ENCODE data around the gene EXOSC10.

DNA sequence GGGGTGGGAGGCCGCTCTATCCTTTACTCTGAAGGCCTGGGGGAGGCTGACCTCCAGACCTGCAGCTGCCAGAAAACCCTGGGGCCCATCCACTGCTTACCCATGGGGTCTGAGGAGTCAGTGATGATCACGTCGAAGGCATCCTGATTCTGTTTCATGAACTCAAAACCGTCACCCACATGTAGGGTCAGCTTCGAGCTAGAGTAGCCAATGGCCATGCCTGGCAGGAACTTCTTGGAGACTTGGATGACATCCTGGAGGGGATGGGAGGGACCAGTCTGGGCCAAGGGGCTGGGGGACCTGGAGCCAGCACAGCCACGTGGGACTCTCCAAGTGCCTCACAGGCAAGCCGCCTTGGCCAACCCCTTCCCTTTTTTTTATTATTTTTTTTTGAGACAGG, 43.2 kb downstream of the EXOSC10 start:
- TF ChIP-seq, protein P1, sequence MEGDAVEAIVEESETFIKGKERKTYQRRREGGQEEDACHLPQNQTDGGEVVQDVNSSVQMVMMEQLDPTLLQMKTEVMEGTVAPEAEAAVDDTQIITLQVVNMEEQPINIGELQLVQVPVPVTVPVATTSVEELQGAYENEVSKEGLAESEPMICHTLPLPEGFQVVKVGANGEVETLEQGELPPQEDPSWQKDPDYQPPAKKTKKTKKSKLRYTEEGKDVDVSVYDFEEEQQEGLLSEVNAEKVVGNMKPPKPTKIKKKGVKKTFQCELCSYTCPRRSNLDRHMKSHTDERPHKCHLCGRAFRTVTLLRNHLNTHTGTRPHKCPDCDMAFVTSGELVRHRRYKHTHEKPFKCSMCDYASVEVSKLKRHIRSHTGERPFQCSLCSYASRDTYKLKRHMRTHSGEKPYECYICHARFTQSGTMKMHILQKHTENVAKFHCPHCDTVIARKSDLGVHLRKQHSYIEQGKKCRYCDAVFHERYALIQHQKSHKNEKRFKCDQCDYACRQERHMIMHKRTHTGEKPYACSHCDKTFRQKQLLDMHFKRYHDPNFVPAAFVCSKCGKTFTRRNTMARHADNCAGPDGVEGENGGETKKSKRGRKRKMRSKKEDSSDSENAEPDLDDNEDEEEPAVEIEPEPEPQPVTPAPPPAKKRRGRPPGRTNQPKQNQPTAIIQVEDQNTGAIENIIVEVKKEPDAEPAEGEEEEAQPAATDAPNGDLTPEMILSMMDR (conservative IDR thresholded peaks at IDR 0.05; ENCODE audit: low read depth in 2 of 2), result no peak
- TF ChIP-seq EZH2phosphoT487 (IDR thresholded peaks at IDR 0.05; ENCODE audit: unreplicated experiment) (no peak), POLR2AphosphoS5 (IDR thresholded peaks at IDR 0.05; ENCODE audit: low read depth) (no peak), EZH2 (IDR thresholded peaks at IDR 0.05; ENCODE audit: low read depth, unreplicated experiment) (no peak), ZNF114 (CRISPR knock-in tag; IDR thresholded peaks at IDR 0.05) (no peak)
- TF ChIP-seq, protein P2, sequence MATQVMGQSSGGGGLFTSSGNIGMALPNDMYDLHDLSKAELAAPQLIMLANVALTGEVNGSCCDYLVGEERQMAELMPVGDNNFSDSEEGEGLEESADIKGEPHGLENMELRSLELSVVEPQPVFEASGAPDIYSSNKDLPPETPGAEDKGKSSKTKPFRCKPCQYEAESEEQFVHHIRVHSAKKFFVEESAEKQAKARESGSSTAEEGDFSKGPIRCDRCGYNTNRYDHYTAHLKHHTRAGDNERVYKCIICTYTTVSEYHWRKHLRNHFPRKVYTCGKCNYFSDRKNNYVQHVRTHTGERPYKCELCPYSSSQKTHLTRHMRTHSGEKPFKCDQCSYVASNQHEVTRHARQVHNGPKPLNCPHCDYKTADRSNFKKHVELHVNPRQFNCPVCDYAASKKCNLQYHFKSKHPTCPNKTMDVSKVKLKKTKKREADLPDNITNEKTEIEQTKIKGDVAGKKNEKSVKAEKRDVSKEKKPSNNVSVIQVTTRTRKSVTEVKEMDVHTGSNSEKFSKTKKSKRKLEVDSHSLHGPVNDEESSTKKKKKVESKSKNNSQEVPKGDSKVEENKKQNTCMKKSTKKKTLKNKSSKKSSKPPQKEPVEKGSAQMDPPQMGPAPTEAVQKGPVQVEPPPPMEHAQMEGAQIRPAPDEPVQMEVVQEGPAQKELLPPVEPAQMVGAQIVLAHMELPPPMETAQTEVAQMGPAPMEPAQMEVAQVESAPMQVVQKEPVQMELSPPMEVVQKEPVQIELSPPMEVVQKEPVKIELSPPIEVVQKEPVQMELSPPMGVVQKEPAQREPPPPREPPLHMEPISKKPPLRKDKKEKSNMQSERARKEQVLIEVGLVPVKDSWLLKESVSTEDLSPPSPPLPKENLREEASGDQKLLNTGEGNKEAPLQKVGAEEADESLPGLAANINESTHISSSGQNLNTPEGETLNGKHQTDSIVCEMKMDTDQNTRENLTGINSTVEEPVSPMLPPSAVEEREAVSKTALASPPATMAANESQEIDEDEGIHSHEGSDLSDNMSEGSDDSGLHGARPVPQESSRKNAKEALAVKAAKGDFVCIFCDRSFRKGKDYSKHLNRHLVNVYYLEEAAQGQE (IDR thresholded peaks at IDR 0.05; ENCODE audit: unreplicated experiment), result no peak
